ENCODE results near the gene C9orf85. TPM values are rescaled to one million over a fixed set of nuclear protein-coding genes. Genes with fewer than 3 reads are reported as not detected.
"Not testable (repeated sequence)": the region's sequence is repeated elsewhere in the genome, so short reads cannot be mapped to it uniquely, and the experiment has no call there.

Gene C9orf85
- total and polyA plus RNA-seq, 2 donors (not counting 3 experiments of a cell fraction or from before 2014, with no cell fraction given): 8.3 to 11.3 TPM

GRCh38 chr9:71944754-71945375 lies 33.4 kb downstream of the C9orf85 start:
- Histone ChIP-seq H3K4me2 (ENCODE audit: insufficient read depth, low read length) (no peak overlapping the region), H2AFZ (ENCODE audit: low read depth, low read length) (no peak overlapping the region), H3K4me3 (replicated peaks in 1 of 3; ENCODE audit: insufficient read depth in 1 of 3, low read depth in 1 of 3, low read length in 3 of 3) (no peak overlapping the region), H4K20me1 (replicated peaks; ENCODE audit: control insufficient read depth, extremely low read depth, insufficient read depth, low read length) (no peaks in the 10 kb centered on the region), H3K36me3 (ENCODE audit: control insufficient read depth in 2 of 2, extremely low read depth in 1 of 2, insufficient read depth in 2 of 2, low read length in 2 of 2) (no peaks in the 10 kb centered on the region), H3K79me2 (ENCODE audit: control insufficient read depth, insufficient read depth, low read length) (peaks cover 2% of the 10 kb centered on the region), H3K9ac (replicated peaks; ENCODE audit: extremely low read depth, insufficient read depth, low read length) (no peak overlapping the region), H3K9me1 (replicated peaks; ENCODE audit: control insufficient read depth, extremely low read depth, insufficient read depth, low read length) (no peaks in the 10 kb centered on the region), H3K27me3 (ENCODE audit: control insufficient read depth in 2 of 2, insufficient read depth in 2 of 2, low read length in 2 of 2) (no peaks in the 10 kb centered on the region), H3K9me3 (replicated peaks; ENCODE audit: control insufficient read depth, insufficient read depth, low read length) (no peaks in the 10 kb centered on the region), H3K27ac (ENCODE audit: insufficient read depth, low read depth, low read length) (no peak overlapping the region), H3K4me1 (ENCODE audit: control insufficient read depth, extremely low read depth, insufficient read depth, low read length) (no peaks in the 10 kb centered on the region)
- FAIRE-seq (no peak), DNase-seq (ENCODE audit: low read depth, low spot score) (no peak)
- CTCF ChIA-PET: no interaction called here
- POLR2A ChIA-PET: no interaction called here
- intact Hi-C loops (cut with micrococcal nuclease) (no loop called here), dilution Hi-C loops (cut with MboI; ENCODE audit: extremely low pct_ligation_motif_present, low sequenced_read_pairs) (no loop called here)
- TF ChIP-seq FOS (IDR thresholded peaks at IDR 0.05; ENCODE audit: borderline replicate concordance, insufficient read depth, low read length) (no peak), POLR2AphosphoS5 (IDR thresholded peaks at IDR 0.05; ENCODE audit: insufficient read depth, low read depth, low read length) (no peak), EZH2 (IDR thresholded peaks at IDR 0.05; ENCODE audit: borderline replicate concordance, low read depth, low read length, severe bottlenecking) (no peak), GATA2 (IDR thresholded peaks at IDR 0.05; ENCODE audit: insufficient read depth, insufficient read length, low read depth, low read length) (no peak), JUN (IDR thresholded peaks at IDR 0.05; ENCODE audit: borderline replicate concordance, insufficient read depth, insufficient read length, low read depth) (no peak), CTCF (IDR thresholded peaks at IDR 0.05; ENCODE audit: extremely low read depth in 1 of 2, insufficient read depth in 1 of 2, low read depth in 1 of 2, low read length in 2 of 2) (no peak), POLR2A (IDR thresholded peaks at IDR 0.05; ENCODE audit: low read depth, low read length) (no peak), MYC (IDR thresholded peaks at IDR 0.05; ENCODE audit: low read depth, low read length) (no peak), MAX (IDR thresholded peaks at IDR 0.05; ENCODE audit: insufficient read depth, insufficient read length) (no peak)
- BruUV-seq (replicated peaks): no TSS peak

GRCh38 chr9:71954652-71955051 lies 43.2 kb downstream of the C9orf85 start:
- H2AFZ ChIP-seq (ENCODE audit: low read depth, low read length); FAIRE-seq; H3K9ac ChIP-seq (replicated peaks; ENCODE audit: extremely low read depth, insufficient read depth, low read length); H4K20me1 ChIP-seq (replicated peaks; ENCODE audit: control insufficient read depth, extremely low read depth, insufficient read depth, low read length); H3K27me3 ChIP-seq (ENCODE audit: control insufficient read depth in 2 of 2, insufficient read depth in 2 of 2, low read length in 2 of 2); POLR2A ChIA-PET; H3K27ac ChIP-seq (ENCODE audit: insufficient read depth, low read depth, low read length); H3K36me3 ChIP-seq (ENCODE audit: control insufficient read depth in 2 of 2, extremely low read depth in 1 of 2, insufficient read depth in 2 of 2, low read length in 2 of 2); H3K9me3 ChIP-seq (replicated peaks; ENCODE audit: control insufficient read depth, insufficient read depth, low read length); H3K4me2 ChIP-seq (ENCODE audit: insufficient read depth, low read length); BruUV-seq (replicated peaks); H3K79me2 ChIP-seq (ENCODE audit: control insufficient read depth, insufficient read depth, low read length); H3K9me1 ChIP-seq (replicated peaks; ENCODE audit: control insufficient read depth, extremely low read depth, insufficient read depth, low read length); H3K4me1 ChIP-seq (ENCODE audit: control insufficient read depth, extremely low read depth, insufficient read depth, low read length); DNase-seq (ENCODE audit: low read depth, low spot score); H3K4me3 ChIP-seq (replicated peaks in 1 of 3; ENCODE audit: insufficient read depth in 1 of 3, low read depth in 1 of 3, low read length in 3 of 3); CTCF ChIA-PET; dilution Hi-C loops (cut with MboI; ENCODE audit: extremely low pct_ligation_motif_present, low sequenced_read_pairs): not testable (repeated sequence)
- intact Hi-C loops (cut with micrococcal nuclease): loop anchor here (10.0 kb wide), 1 partner anchor 60 kb away; no protein-coding TSS in a partner anchor
